Natural killer cell (primary cell): ENCODE results near the gene SC5D. TPM values are rescaled to one million over a fixed set of nuclear protein-coding genes. Genes with fewer than 3 reads are reported as not detected.

Experiments used
- ATAC-seq, 3 donors: fragments of 150-1000 bp in 2 of 3; fragments of 200-7000 bp in 1 of 3; cut with Tn5 transposase; 1 replicate in 1 of 3; 2 replicates in 2 of 3; pipeline ENCODE4 v1.10.0; 2021; ENCODE audit warnings: mild to moderate bottlenecking in 2 of 3, moderate library complexity in 2 of 3
- DNase-seq, 2 donors: peaks; one replicate each; pipeline versions ENCODE4 v3.0.0 to v3.0.0-alpha.2; 2013 to 2021; ENCODE audit warnings: mixed read lengths in 1 of 2
- H3K27ac ChIP-seq: one replicate; pipeline ENCODE4 v1.5.1; 2013; ENCODE audit warnings: mild to moderate bottlenecking, low read length
- H3K27me3 ChIP-seq: one replicate; pipeline ENCODE4 v1.6.1; 2013; ENCODE audit warnings: low read length; ENCODE audit not compliant: control insufficient read depth, insufficient read depth
- H3K36me3 ChIP-seq: one replicate; pipeline ENCODE4 v1.6.1; 2013; ENCODE audit warnings: low read length; ENCODE audit not compliant: control insufficient read depth, insufficient read depth
- H3K4me1 ChIP-seq: one replicate; pipeline ENCODE4 v1.6.1; 2013; ENCODE audit warnings: low read length; ENCODE audit not compliant: control insufficient read depth, insufficient read depth
- H3K4me3 ChIP-seq: one replicate; pipeline ENCODE4 v1.5.1; 2013; ENCODE audit warnings: low read length
- H3K9me3 ChIP-seq: one replicate; pipeline ENCODE4 v1.6.1; 2013; ENCODE audit warnings: low read length; ENCODE audit not compliant: control insufficient read depth, insufficient read depth
- H3K27ac Mint-ChIP-seq, 2 donors: one replicate each; pipeline ENCODE4 v1.8.0; 2022; ENCODE audit warnings: mild to moderate bottlenecking in 2 of 2, mixed read lengths in 2 of 2, moderate library complexity in 1 of 2
- H3K27me3 Mint-ChIP-seq, 2 donors: one replicate each; pipeline ENCODE4 v1.8.0; 2022; ENCODE audit warnings: low read depth in 2 of 2, mixed read lengths in 2 of 2
- H3K36me3 Mint-ChIP-seq: one replicate; pipeline ENCODE4 v1.8.0; 2022; ENCODE audit warnings: mixed read lengths
- H3K4me1 Mint-ChIP-seq, 2 donors: one replicate each; pipeline ENCODE4 v1.8.0; 2022; ENCODE audit warnings: mixed read lengths in 2 of 2
- H3K4me3 Mint-ChIP-seq: one replicate; pipeline ENCODE4 v1.8.0; 2022; ENCODE audit warnings: mild to moderate bottlenecking, moderate library complexity, mixed read lengths
- H3K9me3 Mint-ChIP-seq, 2 donors: one replicate each; pipeline ENCODE4 v1.8.0; 2022; ENCODE audit warnings: mixed read lengths in 2 of 2
- WGBS: methylation state at CpG from one replicate; pipeline ENCODE4 v1.1.7; 2013; ENCODE audit warnings: missing lambda C conversion rate; ENCODE audit not compliant: insufficient coverage; 5-methylcytosine and 5-hydroxymethylcytosine counted together
- intact Hi-C: fragments of 100-400 bp; cut with micrococcal nuclease; formaldehyde crosslinking; loops from one replicate; pipeline ENCODE4 v1.14.2; 2022
- total RNA-seq, 4 donors: library from RNA; stranded (reverse); fragments of 120-200 nt in 1 of 4; gene quantifications; one replicate each; pipeline versions ENCODE4 v1.2.3 to v1.2.4, GENCODE V29; 2013 to 2022
- TF ChIP-seq, protein P1 (sequence below): fragments of 200-600 bp; IDR thresholded peaks from one replicate; pipeline ENCODE4 v1.8.0; 2022; ENCODE audit warnings: antibody characterized with exemption

The SC5D gene
- total RNA-seq, 3 donors from 2014 or later (not counting 1 experiment from before 2014, with no cell fraction given): 17.2 to 18.6 (median 17.2) TPM

DNA sequence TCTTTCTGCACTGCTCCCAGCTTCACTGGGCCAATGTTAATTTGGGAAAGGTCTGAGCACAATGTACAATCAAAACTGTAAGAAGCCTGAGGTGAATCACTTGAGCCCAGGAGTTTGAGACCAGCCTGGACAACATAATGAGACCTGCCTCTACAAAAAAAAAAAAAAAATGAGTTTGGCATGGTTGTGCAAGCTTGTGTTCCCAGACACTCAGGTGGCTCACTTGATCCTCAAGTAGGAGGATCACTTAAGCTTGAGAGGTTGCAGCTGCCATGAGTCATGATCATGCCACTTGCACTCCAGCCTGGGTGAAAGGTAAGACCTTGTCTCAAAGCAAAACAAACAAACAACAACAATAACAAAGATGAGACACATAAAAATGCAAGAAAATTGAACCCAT, 38.6 kb upstream of the SC5D start:
- intact Hi-C loops: no loop called here
- no peak overlapping the region for H3K27ac ChIP-seq
- DNase-seq (no peak), ATAC-seq (no peak)
- H3K4me1 Mint-ChIP-seq: peaks cover 0 to 4% of the 10 kb centered on the region in 2 donors
- H3K4me1 ChIP-seq: no peaks in the 10 kb centered on the region
- no peak overlapping the region for H3K4me3 ChIP-seq
- H3K36me3 ChIP-seq: no peaks in the 10 kb centered on the region
- no peak overlapping the region for H3K4me3 Mint-ChIP-seq
- no peak overlapping the region for H3K27ac Mint-ChIP-seq
- H3K36me3 Mint-ChIP-seq: no peaks in the 10 kb centered on the region
- TF ChIP-seq, protein P1, sequence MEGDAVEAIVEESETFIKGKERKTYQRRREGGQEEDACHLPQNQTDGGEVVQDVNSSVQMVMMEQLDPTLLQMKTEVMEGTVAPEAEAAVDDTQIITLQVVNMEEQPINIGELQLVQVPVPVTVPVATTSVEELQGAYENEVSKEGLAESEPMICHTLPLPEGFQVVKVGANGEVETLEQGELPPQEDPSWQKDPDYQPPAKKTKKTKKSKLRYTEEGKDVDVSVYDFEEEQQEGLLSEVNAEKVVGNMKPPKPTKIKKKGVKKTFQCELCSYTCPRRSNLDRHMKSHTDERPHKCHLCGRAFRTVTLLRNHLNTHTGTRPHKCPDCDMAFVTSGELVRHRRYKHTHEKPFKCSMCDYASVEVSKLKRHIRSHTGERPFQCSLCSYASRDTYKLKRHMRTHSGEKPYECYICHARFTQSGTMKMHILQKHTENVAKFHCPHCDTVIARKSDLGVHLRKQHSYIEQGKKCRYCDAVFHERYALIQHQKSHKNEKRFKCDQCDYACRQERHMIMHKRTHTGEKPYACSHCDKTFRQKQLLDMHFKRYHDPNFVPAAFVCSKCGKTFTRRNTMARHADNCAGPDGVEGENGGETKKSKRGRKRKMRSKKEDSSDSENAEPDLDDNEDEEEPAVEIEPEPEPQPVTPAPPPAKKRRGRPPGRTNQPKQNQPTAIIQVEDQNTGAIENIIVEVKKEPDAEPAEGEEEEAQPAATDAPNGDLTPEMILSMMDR: no peak
- H3K9me3 ChIP-seq: no peaks in the 10 kb centered on the region
- H3K27me3 Mint-ChIP-seq: peaks cover 19 to 26% of the 10 kb centered on the region in 2 donors
- no peaks in the 10 kb centered on the region for H3K9me3 Mint-ChIP-seq
- no peaks in the 10 kb centered on the region for H3K27me3 ChIP-seq

DNA sequence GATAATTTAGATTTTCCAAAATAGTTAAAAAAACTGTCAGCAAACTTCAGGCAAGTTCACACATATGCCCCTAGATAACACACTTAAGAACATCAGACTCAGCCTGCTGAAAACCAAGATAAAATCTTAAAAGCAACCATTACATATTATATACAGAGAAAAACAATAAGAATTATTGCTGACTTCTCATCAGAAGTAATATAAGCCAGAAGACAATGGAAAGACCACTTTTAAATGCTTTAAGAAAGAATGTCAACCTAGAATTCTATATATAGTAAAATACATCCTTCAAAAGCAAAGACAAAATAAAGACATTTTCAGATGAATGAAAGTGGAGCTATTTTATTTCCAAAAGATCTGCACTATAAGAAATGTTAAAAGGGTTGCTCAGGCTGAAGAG, 37.8 kb upstream of the SC5D start:
- DNase-seq (no peak), ATAC-seq (no peak)
- H3K9me3 ChIP-seq: no peaks in the 10 kb centered on the region
- no peak overlapping the region for H3K4me3 Mint-ChIP-seq
- no peak overlapping the region for H3K4me3 ChIP-seq
- no peaks in the 10 kb centered on the region for H3K36me3 ChIP-seq
- H3K27ac ChIP-seq: no peak overlapping the region
- no peak overlapping the region for H3K27ac Mint-ChIP-seq
- peaks cover 23% of the 10 kb centered on the region in 2 donors for H3K27me3 Mint-ChIP-seq
- H3K27me3 ChIP-seq: no peaks in the 10 kb centered on the region
- intact Hi-C loops: no loop called here
- no peaks in the 10 kb centered on the region for H3K9me3 Mint-ChIP-seq
- H3K36me3 Mint-ChIP-seq: no peaks in the 10 kb centered on the region
- TF ChIP-seq, protein P1: no peak
- H3K4me1 ChIP-seq: no peaks in the 10 kb centered on the region
- no peaks in the 10 kb centered on the region for H3K4me1 Mint-ChIP-seq

DNA sequence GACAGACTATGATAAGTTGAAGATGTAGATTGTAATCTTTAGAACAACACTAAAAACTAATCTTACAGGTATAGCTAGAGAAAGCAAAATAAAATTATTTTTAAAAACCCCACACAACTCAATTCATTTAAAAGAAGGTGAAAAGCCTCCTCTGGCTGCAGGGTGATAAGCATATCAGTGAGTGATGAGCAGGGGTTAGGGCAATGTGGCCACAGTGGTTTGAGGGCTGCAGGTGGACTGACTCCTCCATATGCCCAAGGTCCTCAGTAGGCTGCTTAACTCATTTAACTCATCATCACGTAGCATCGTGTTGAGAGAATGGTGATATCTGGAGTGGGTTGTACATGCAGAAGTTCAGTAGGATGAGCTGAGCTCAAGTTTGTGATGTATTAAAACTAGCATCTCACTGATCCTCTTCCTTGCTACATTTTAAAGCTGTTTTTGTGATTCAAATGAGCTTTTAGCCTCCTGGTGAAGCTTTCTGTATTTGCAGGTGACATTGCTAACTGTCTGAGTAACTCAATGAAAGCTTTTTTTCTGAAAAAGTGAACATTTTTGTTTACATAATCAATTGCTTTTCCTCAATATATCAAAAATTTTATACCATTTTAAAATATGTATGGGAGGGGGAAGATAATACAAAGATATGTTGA, 37.0 kb upstream of the SC5D start:
- no peak overlapping the region for H3K4me3 ChIP-seq
- intact Hi-C loops: no loop called here
- 100% methylated on average over 2 of the region's 2 CpGs for WGBS
- no peaks in the 10 kb centered on the region for H3K9me3 ChIP-seq
- ATAC-seq: no peak
- no peaks in the 10 kb centered on the region for H3K27me3 ChIP-seq
- no peak overlapping the region for H3K4me3 Mint-ChIP-seq
- no peak overlapping the region for H3K27ac ChIP-seq
- TF ChIP-seq, protein P1: no peak
- H3K36me3 ChIP-seq: no peaks in the 10 kb centered on the region
- no peak for DNase-seq
- no peaks in the 10 kb centered on the region for H3K4me1 Mint-ChIP-seq
- no peaks in the 10 kb centered on the region for H3K9me3 Mint-ChIP-seq
- no peak overlapping the region for H3K27ac Mint-ChIP-seq
- H3K36me3 Mint-ChIP-seq: no peaks in the 10 kb centered on the region
- peaks cover 18 to 20% of the 10 kb centered on the region in 2 donors for H3K27me3 Mint-ChIP-seq
- no peaks in the 10 kb centered on the region for H3K4me1 ChIP-seq

DNA sequence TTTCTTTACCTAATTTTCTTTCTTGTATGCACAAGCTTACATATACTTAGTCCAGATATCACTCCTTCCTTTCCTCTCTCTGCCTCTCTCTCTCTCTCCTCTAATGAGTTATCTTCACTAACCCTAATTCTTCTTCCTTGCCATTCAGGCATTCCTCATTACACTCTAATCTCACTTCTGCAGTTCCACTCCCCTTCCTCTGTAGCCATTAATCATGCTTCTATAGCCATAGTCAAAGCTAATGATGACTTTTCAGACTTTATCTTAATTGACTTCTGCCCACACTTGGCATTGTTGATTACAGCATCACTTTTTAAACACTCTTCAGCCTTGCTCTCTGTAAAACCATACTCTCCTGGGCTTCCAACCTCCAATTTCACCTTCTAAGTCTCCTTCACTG, 35.3 kb upstream of the SC5D start:
- H3K36me3 Mint-ChIP-seq: no peaks in the 10 kb centered on the region
- H3K27ac Mint-ChIP-seq: no peak overlapping the region
- H3K36me3 ChIP-seq: no peaks in the 10 kb centered on the region
- no peaks in the 10 kb centered on the region for H3K9me3 Mint-ChIP-seq
- no peaks in the 10 kb centered on the region for H3K4me1 Mint-ChIP-seq
- H3K27me3 ChIP-seq: no peaks in the 10 kb centered on the region
- intact Hi-C loops: no loop called here
- no peak overlapping the region for H3K27ac ChIP-seq
- H3K4me3 ChIP-seq: no peak overlapping the region
- TF ChIP-seq, protein P1: no peak
- peaks cover 26 to 36% of the 10 kb centered on the region in 2 donors for H3K27me3 Mint-ChIP-seq
- no peak overlapping the region for H3K4me3 Mint-ChIP-seq
- H3K4me1 ChIP-seq: no peaks in the 10 kb centered on the region
- no peak for DNase-seq
- ATAC-seq: no peak
- H3K9me3 ChIP-seq: no peaks in the 10 kb centered on the region
